HepG2 (cell line): ENCODE measurements around the gene WNK2. TPM values are rescaled to one million over a fixed set of nuclear protein-coding genes. Genes with fewer than 3 reads are reported as not detected.

ENCODE experiments used
- ATAC-seq: fragments of 200-7000 bp; cut with Tn5 transposase; 3 replicates; pipeline ENCODE4 v1.9.1; 2020; ENCODE audit warnings: mild to moderate bottlenecking, moderate library complexity
- BruUV-seq: library from RNA; stranded (reverse); fragments of 400-500 nt; replicated peaks from 2 replicates; lab custom pipeline; 2021; lab: Mats Ljungman, UMichigan
- CTCF ChIA-PET: fragments of 300-600 bp; formaldehyde crosslinking; extraction: SDS; loops from one replicate; lab custom pipeline; 2021; ENCODE audit warnings: low total read pairs, inconsistent platforms, low intra/inter-chr PET ratio; lab: Yijun Ruan, JAX
- POLR2A ChIA-PET: fragments of 350-600 bp; sonication (Branson Sonifier 250); formaldehyde crosslinking; loops from one replicate; lab custom pipeline; 2020; ENCODE audit warnings: antibody characterized with exemption, inconsistent platforms; lab: Yijun Ruan, JAX
- DNase-seq: peaks from one replicate; pipeline ENCODE4 v3.0.0-alpha.2; 2015; ENCODE audit warnings: low spot score
- FAIRE-seq: peaks from 3 replicates; lab custom pipeline; 2011; peaks lifted over from hg19 to GRCh38; lab: Jason Lieb, UNC
- H2AFZ ChIP-seq: one replicate; pipeline ENCODE4 v1.6.1; 2011; ENCODE audit warnings: low read length, inconsistent platforms
- H3K27ac ChIP-seq: fragments of 300-600 bp; 3 replicates; pipeline ENCODE4 v1.8.0; 2011; ENCODE audit warnings: mixed run types, mild to moderate bottlenecking, mixed read lengths, low read length, inconsistent platforms; ENCODE audit not compliant: insufficient read depth; ENCODE audit errors: extremely low read length
- H3K27me3 ChIP-seq, 2 experiments: fragments of 200-600 bp in 1 of 2; 2 replicates in 1 of 2; 3 replicates in 1 of 2; pipeline versions ENCODE4 v1.6.0 to v1.8.0; 2011; ENCODE audit warnings: low read length in 2 of 2, mild to moderate bottlenecking in 2 of 2, moderate library complexity in 2 of 2, inconsistent platforms in 1 of 2; ENCODE audit not compliant: insufficient read depth in 2 of 2, control insufficient read depth in 1 of 2
- H3K36me3 ChIP-seq, 2 experiments: fragments of 200-600 bp in 1 of 2; replicated peaks in 1 of 2; 2 replicates in 1 of 2; 3 replicates in 1 of 2; pipeline versions ENCODE4 v1.5.1 to v1.8.0; 2011; ENCODE audit warnings: low read length in 2 of 2, inconsistent platforms in 1 of 2; ENCODE audit not compliant: insufficient read depth in 2 of 2, control insufficient read depth in 1 of 2
- H3K4me1 ChIP-seq: 2 replicates; pipeline ENCODE4 v1.5.1; 2012; ENCODE audit warnings: low read length, inconsistent platforms; ENCODE audit not compliant: insufficient read depth
- H3K4me2 ChIP-seq: 2 replicates; pipeline ENCODE4 v1.6.0; 2011; ENCODE audit warnings: low read depth, low read length, inconsistent platforms
- H3K4me3 ChIP-seq, 3 experiments: fragments of 200-600 bp in 1 of 3; sonication (generic), shearing (Covaris generic) in 1 of 3; replicated peaks in 1 of 3; 2 replicates each; pipeline ENCODE4 v1.5.1; 2011 to 2016; ENCODE audit warnings: low read length in 3 of 3, inconsistent platforms in 2 of 3, low read depth in 2 of 3, mild to moderate bottlenecking in 2 of 3, control low read depth in 1 of 3, mixed read lengths in 1 of 3; ENCODE audit not compliant: insufficient read depth in 1 of 3
- H3K79me2 ChIP-seq: one replicate; pipeline ENCODE4 v1.6.1; 2011; ENCODE audit warnings: low read length, inconsistent platforms; ENCODE audit not compliant: insufficient read depth
- H3K9ac ChIP-seq: 2 replicates; pipeline ENCODE4 v1.6.0; 2011; ENCODE audit warnings: mild to moderate bottlenecking, low read depth, low read length, inconsistent platforms; ENCODE audit not compliant: insufficient read depth
- H3K9me3 ChIP-seq: 2 replicates; pipeline ENCODE4 v1.5.1; 2012; ENCODE audit warnings: mild to moderate bottlenecking, low read length
- H4K20me1 ChIP-seq: 2 replicates; pipeline ENCODE4 v1.6.0; 2011; ENCODE audit warnings: inconsistent platforms, mild to moderate bottlenecking, low read length, moderate library complexity; ENCODE audit not compliant: insufficient read depth
- NFE2L2 ChIP-seq: fragments of 150-350 bp; IDR thresholded peaks from 2 replicates; pipeline ENCODE4 v1.6.1; 2014; ENCODE audit warnings: low read length
- RFXAP ChIP-seq: sonication (generic); formaldehyde crosslinking; IDR thresholded peaks from 2 replicates; pipeline ENCODE4 v1.4.0; 2020; ENCODE audit warnings: missing genetic modification reagents, borderline replicate concordance
- UBTF ChIP-seq: sonication (generic); formaldehyde crosslinking; IDR thresholded peaks from 2 replicates; pipeline ENCODE4 v1.4.0; 2020; ENCODE audit warnings: mild to moderate bottlenecking, missing genetic modification reagents
- ZBTB4 ChIP-seq: sonication (generic); formaldehyde crosslinking; IDR thresholded peaks from 2 replicates; pipeline ENCODE4 v1.4.0; 2020; ENCODE audit warnings: missing genetic modification reagents, mild to moderate bottlenecking, borderline replicate concordance
- ZNF329 ChIP-seq: sonication (generic); formaldehyde crosslinking; IDR thresholded peaks from 2 replicates; pipeline ENCODE4 v1.9.0; 2021; ENCODE audit warnings: low read depth, mild to moderate bottlenecking, missing genetic modification reagents
- WGBS: methylation state at CpG from one replicate; pipeline ENCODE4 v1.1.6; 2017; ENCODE audit warnings: low lambda C conversion rate; 5-methylcytosine and 5-hydroxymethylcytosine counted together
- in situ Hi-C: cut with HindIII; loops from 2 replicates; pipeline ENCODE4 v1.10.0; 2017; ENCODE audit warnings: low pct_unique_long_range_greater_than_20kb; ENCODE audit not compliant: extremely low pct_ligation_motif_present
- intact Hi-C: fragments of 100-400 bp; cut with micrococcal nuclease; formaldehyde crosslinking; loops from one replicate; pipeline ENCODE4 v1.10.0; 2022; ENCODE audit not compliant: unreplicated experiment
- polyA plus RNA-seq, 8 experiments: library from polyadenylated mRNA; depleted of rRNA in 3 of 8; stranded (reverse) in 7 of 8; unstranded in 1 of 8; fragments of >200 nt; fragmentation: Illumina TruSeq in 4 of 8; extraction: Trizol in 4 of 8; gene quantifications; 2 replicates each; pipeline versions ENCODE4 v1.2.1 to v1.2.3, GENCODE V29; 2011 to 2016; ENCODE audit warnings: low read depth in 4 of 8, missing spikeins in 1 of 8, mixed read lengths in 1 of 8; ENCODE audit not compliant: insufficient read depth in 1 of 8
- total RNA-seq, 5 experiments: library from RNA; depleted of rRNA; stranded (reverse); fragments of >200 nt; fragmentation: Illumina TruSeq; extraction: Trizol; gene quantifications; 2 replicates each; pipeline ENCODE4 v1.2.3, GENCODE V29; 2016; ENCODE audit warnings: low read depth in 1 of 5

The WNK2 gene
- total and polyA plus RNA-seq, 2 of the 13 experiments (the other 11 are each of a cell fraction or from before 2014, with no cell fraction given): 10.5 to 12.0 TPM

- H3K79me2 ChIP-seq: peaks cover 69% of the 10 kb centered on the region
- POLR2A ChIA-PET: interaction anchor here (1.1 kb wide), 1 partner anchor 15 kb away, joined by 3 read pairs; no protein-coding TSS in a partner anchor
- 86% methylated on average over 2 of the region's 10 CpGs for WGBS
- CTCF ChIA-PET: no interaction called here
- DNase-seq: no peak
- no TSS peak for BruUV-seq
- H3K9ac ChIP-seq: no peak overlapping the region
- H3K9me3 ChIP-seq: no peaks in the 10 kb centered on the region
- no peaks in the 10 kb centered on the region for H3K36me3 ChIP-seq
- TF ChIP-seq RFXAP (CRISPR knock-in tag) (no peak), ZBTB4 (0 out of 2 replicates have a peak, but pooled peaks have one; percentile 3), UBTF (0 out of 2 replicates have a peak, but pooled peaks have one; percentile 1), NFE2L2 (peak; percentile 61; the same call in 1 of the 2 replicates), ZNF329 (0 out of 2 replicates have a peak, but pooled peaks have one; percentile 62)
- H3K27ac ChIP-seq: no peak overlapping the region
- no peaks in the 10 kb centered on the region for H4K20me1 ChIP-seq
- H3K4me2 ChIP-seq: no peak overlapping the region
- H2AFZ ChIP-seq: no peak overlapping the region
- H3K27me3 ChIP-seq: no peaks in the 10 kb centered on the region
- intact Hi-C loops: no loop called here
- no peak overlapping the region for H3K4me3 ChIP-seq
- peaks cover 95% of the 10 kb centered on the region for H3K4me1 ChIP-seq
- FAIRE-seq: no peak
- in situ Hi-C loops: no loop called here
- ATAC-seq: no peak
These were observed 14.3 kb downstream of the WNK2 start for GRCh38 chr9:93198117-93198837.
